H1 (cell line): Measurements from ENCODE around the gene SEMA6D. TPM values are rescaled to one million over a fixed set of nuclear protein-coding genes. Genes with fewer than 3 reads are reported as not detected.

Source experiments
- CTCF ChIA-PET: fragments of 300-600 bp; sonication (Branson Sonifier 250); formaldehyde crosslinking; loops from one replicate; lab custom pipeline; 2021; ENCODE audit not compliant: partially characterized antibody; lab: Charles Lee
- POLR2A ChIA-PET: fragments of 300-600 bp; sonication (Branson Sonifier 250); formaldehyde crosslinking; loops from one replicate; lab custom pipeline; 2021; ENCODE audit warnings: inconsistent platforms; ENCODE audit not compliant: partially characterized antibody; lab: Charles Lee
- DNase-seq, 2 experiments: peaks; one replicate each; pipeline versions ENCODE4 v3.0.0 to v3.0.0-alpha.2; 2010 to 2022; ENCODE audit warnings: low spot score in 2 of 2, low read depth in 1 of 2, mixed read lengths in 1 of 2
- FAIRE-seq: peaks from 2 replicates; lab custom pipeline; 2011; peaks lifted over from hg19 to GRCh38; lab: Jason Lieb, UNC
- H2AFZ ChIP-seq: 2 replicates; pipeline ENCODE4 v1.8.1; 2012; ENCODE audit warnings: low read length, inconsistent platforms
- H2AK5ac ChIP-seq: 2 replicates; pipeline ENCODE4 v1.6.1; 2013; ENCODE audit warnings: low read depth, low read length
- H2BK120ac ChIP-seq: replicated peaks from 2 replicates; pipeline ENCODE3; 2013; ENCODE audit warnings: low read depth, low read length, inconsistent platforms
- H2BK12ac ChIP-seq: 2 replicates; pipeline ENCODE4 v1.6.1; 2013; ENCODE audit warnings: low read depth, low read length
- H2BK15ac ChIP-seq: 2 replicates; pipeline ENCODE4 v1.6.1; 2013; ENCODE audit warnings: low read length
- H2BK20ac ChIP-seq: 2 replicates; pipeline ENCODE4 v1.6.1; 2013; ENCODE audit warnings: low read length
- H2BK5ac ChIP-seq: 2 replicates; pipeline ENCODE4 v1.6.1; 2013; ENCODE audit warnings: low read depth, low read length
- H3K14ac ChIP-seq: 2 replicates; pipeline ENCODE4 v1.6.1; 2013; ENCODE audit warnings: inconsistent platforms; ENCODE audit not compliant: insufficient read length
- H3K18ac ChIP-seq: 2 replicates; pipeline ENCODE4 v1.6.1; 2013; ENCODE audit warnings: low read length; ENCODE audit errors: extremely low read depth
- H3K23ac ChIP-seq: 2 replicates; pipeline ENCODE4 v1.6.1; 2013; ENCODE audit warnings: inconsistent platforms; ENCODE audit not compliant: insufficient read length
- H3K23me2 ChIP-seq: 2 replicates; pipeline ENCODE4 v1.6.1; 2013; ENCODE audit warnings: low read depth, low read length
- H3K27ac ChIP-seq: 2 replicates; pipeline ENCODE4 v1.6.1; 2011; ENCODE audit warnings: low read depth, low read length, inconsistent platforms
- H3K27me3 ChIP-seq, 4 experiments: replicated peaks in 1 of 4; 1 replicate in 1 of 4; 2 replicates in 3 of 4; pipeline versions ENCODE4 v1.6.1 to v1.8.1; 2011 to 2013; ENCODE audit warnings: low read length in 3 of 4, mild to moderate bottlenecking in 3 of 4, inconsistent platforms in 2 of 4, mixed read lengths in 2 of 4, moderate library complexity in 1 of 4; ENCODE audit not compliant: control insufficient read depth in 3 of 4, insufficient read depth in 3 of 4; ENCODE audit errors: extremely low read depth in 1 of 4
- H3K36me3 ChIP-seq, 4 experiments: 2 replicates each; pipeline versions ENCODE4 v1.6.1 to v1.8.1; 2011 to 2013; ENCODE audit warnings: mild to moderate bottlenecking in 4 of 4, low read length in 3 of 4, moderate library complexity in 2 of 4, control low read depth in 1 of 4, inconsistent platforms in 1 of 4; ENCODE audit not compliant: insufficient read depth in 4 of 4, control insufficient read depth in 2 of 4
- H3K4ac ChIP-seq: replicated peaks from 2 replicates; pipeline ENCODE3; 2013; ENCODE audit warnings: low read length, low read depth, mixed read lengths, inconsistent platforms; ENCODE audit not compliant: insufficient read length
- H3K4me1 ChIP-seq, 4 experiments: replicated peaks in 1 of 4; 1 replicate in 1 of 4; 2 replicates in 3 of 4; pipeline versions ENCODE4 v1.6.1 to v1.8.1; 2011 to 2013; ENCODE audit warnings: low read length in 3 of 4, inconsistent platforms in 2 of 4, mixed read lengths in 1 of 4; ENCODE audit not compliant: insufficient read depth in 4 of 4, control insufficient read depth in 3 of 4
- H3K4me2 ChIP-seq, 2 experiments: 2 replicates each; pipeline versions ENCODE4 v1.6.1 to v1.8.1; 2011 to 2013; ENCODE audit warnings: low read depth in 2 of 2, low read length in 2 of 2, control low read depth in 1 of 2, inconsistent platforms in 1 of 2, mild to moderate bottlenecking in 1 of 2; ENCODE audit not compliant: insufficient read depth in 1 of 2
- H3K4me3 ChIP-seq, 4 experiments: fragments of 200-600, 300-600 bp in 1 of 4; sonication (generic), shearing (Covaris generic), sonication (Bioruptor Twin) in 1 of 4; 2 replicates each; pipeline versions ENCODE4 v1.5.1 to v1.8.1; 2011 to 2016; ENCODE audit warnings: low read length in 4 of 4, low read depth in 3 of 4, control low read depth in 2 of 4, inconsistent platforms in 2 of 4, mild to moderate bottlenecking in 2 of 4, mixed read lengths in 1 of 4, moderate library complexity in 1 of 4; ENCODE audit not compliant: insufficient read depth in 2 of 4; ENCODE audit errors: extremely low read depth in 1 of 4
- H3K56ac ChIP-seq: replicated peaks from 2 replicates; pipeline ENCODE3; 2013; ENCODE audit warnings: low read depth, mild to moderate bottlenecking, mixed read lengths, low read length, inconsistent platforms; ENCODE audit not compliant: insufficient read length
- H3K79me1 ChIP-seq: 2 replicates; pipeline ENCODE4 v1.6.1; 2013; ENCODE audit warnings: low read depth, low read length, control low read depth
- H3K79me2 ChIP-seq, 2 experiments: 2 replicates each; pipeline versions ENCODE4 v1.6.1 to v1.8.1; 2012 to 2013; ENCODE audit warnings: low read length in 2 of 2, mild to moderate bottlenecking in 2 of 2, inconsistent platforms in 1 of 2; ENCODE audit not compliant: insufficient read depth in 2 of 2, control insufficient read depth in 1 of 2
- H3K9ac ChIP-seq, 4 experiments: replicated peaks in 1 of 4; 1 replicate in 1 of 4; 2 replicates in 3 of 4; pipeline versions ENCODE4 v1.6.1 to v1.8.1; 2011 to 2013; ENCODE audit warnings: low read depth in 3 of 4, low read length in 3 of 4, control low read depth in 2 of 4, mild to moderate bottlenecking in 2 of 4, moderate library complexity in 2 of 4, inconsistent platforms in 1 of 4; ENCODE audit errors: extremely low read depth in 1 of 4
- H3K9me3 ChIP-seq, 2 experiments: 2 replicates each; pipeline versions ENCODE4 v1.6.1 to v1.8.1; 2012 to 2013; ENCODE audit warnings: mild to moderate bottlenecking in 2 of 2, moderate library complexity in 2 of 2, control low read depth in 1 of 2, inconsistent platforms in 1 of 2, low read depth in 1 of 2, low read length in 1 of 2, mixed read lengths in 1 of 2; ENCODE audit not compliant: insufficient read depth in 2 of 2
- H4K20me1 ChIP-seq, 2 experiments: replicated peaks in 1 of 2; 2 replicates each; pipeline versions ENCODE3 to v1.8.1; 2011 to 2013; ENCODE audit warnings: inconsistent platforms in 2 of 2, low read length in 2 of 2, mild to moderate bottlenecking in 1 of 2; ENCODE audit not compliant: insufficient read depth in 2 of 2, control insufficient read depth in 1 of 2
- H4K5ac ChIP-seq: 2 replicates; pipeline ENCODE4 v1.6.1; 2013; ENCODE audit warnings: low read length, low read depth, mixed read lengths, inconsistent platforms; ENCODE audit not compliant: insufficient read length
- H4K8ac ChIP-seq: 2 replicates; pipeline ENCODE4 v1.8.0; 2013; ENCODE audit warnings: mild to moderate bottlenecking, moderate library complexity, low read length, inconsistent platforms; ENCODE audit not compliant: insufficient read depth; ENCODE audit errors: extremely low read depth
- H4K91ac ChIP-seq: replicated peaks from 2 replicates; pipeline ENCODE3; 2013; ENCODE audit warnings: low read length, mixed read lengths, inconsistent platforms; ENCODE audit not compliant: insufficient read length
- ASH2L ChIP-seq: fragments of 200-600, 300-600 bp; sonication (generic); IDR thresholded peaks from one replicate; pipeline ENCODE4 v1.7.1; 2017; ENCODE audit warnings: low read length
- CEBPB ChIP-seq: IDR thresholded peaks from 2 replicates; pipeline ENCODE4 v1.6.1; 2012; ENCODE audit warnings: low read depth, low read length
- CHD1 ChIP-seq: IDR thresholded peaks from 2 replicates; pipeline ENCODE4 v1.6.1; 2012; ENCODE audit warnings: low read depth, low read length, improper control_type of control experiment
- CREB1 ChIP-seq: IDR thresholded peaks from 2 replicates; pipeline ENCODE4 v1.6.1; 2012; ENCODE audit warnings: inconsistent platforms
- GABPA ChIP-seq: IDR thresholded peaks from 2 replicates; pipeline ENCODE4 v1.6.1; 2011; ENCODE audit warnings: mild to moderate bottlenecking, low read length, moderate library complexity, borderline replicate concordance; ENCODE audit not compliant: insufficient read depth
- JUND ChIP-seq: IDR thresholded peaks from 2 replicates; pipeline ENCODE4 v1.6.1; 2011; ENCODE audit warnings: mild to moderate bottlenecking, improper control_type of control experiment, low read length
- KDM1A ChIP-seq: fragments of 200-600, 300-600 bp; sonication (generic); IDR thresholded peaks from 2 replicates; pipeline ENCODE4 v1.7.1; 2016; ENCODE audit warnings: mild to moderate bottlenecking, low read length, borderline replicate concordance
- KDM4A ChIP-seq: IDR thresholded peaks from one replicate; pipeline ENCODE4 v1.7.1; 2012; ENCODE audit warnings: low read depth, mild to moderate bottlenecking, moderate library complexity, low read length, inconsistent platforms; ENCODE audit not compliant: severe bottlenecking
- NRF1 ChIP-seq: IDR thresholded peaks from 2 replicates; pipeline ENCODE4 v1.6.1; 2011; ENCODE audit warnings: mild to moderate bottlenecking, low read depth, low read length, improper control_type of control experiment
- RBBP5 ChIP-seq: IDR thresholded peaks from 2 replicates; pipeline ENCODE4 v1.7.1; 2012; ENCODE audit warnings: low read depth, mild to moderate bottlenecking, inconsistent platforms, low read length, moderate library complexity, borderline replicate concordance
- RFX5 ChIP-seq: IDR thresholded peaks from 2 replicates; pipeline ENCODE4 v1.6.1; 2011; ENCODE audit warnings: low read depth, low read length, improper control_type of control experiment, borderline replicate concordance
- SIN3A ChIP-seq, 2 experiments: IDR thresholded peaks in 1 of 2; conservative IDR thresholded peaks in 1 of 2; 2 replicates each; pipeline ENCODE4 v1.6.1; 2011 to 2012; ENCODE audit warnings: low read length in 2 of 2, improper control_type of control experiment in 1 of 2, low read depth in 1 of 2, mild to moderate bottlenecking in 1 of 2
- TAF1 ChIP-seq: IDR thresholded peaks from 2 replicates; pipeline ENCODE4 v1.6.1; 2011; ENCODE audit warnings: mild to moderate bottlenecking, low read depth, low read length
- ZNF274 ChIP-seq: IDR thresholded peaks from 2 replicates; pipeline ENCODE4 v1.7.0; 2012; ENCODE audit warnings: low read length, borderline replicate concordance; ENCODE audit errors: extremely low read depth
- WGBS, 2 experiments: shearing (Covaris generic) in 1 of 2; methylation state at CpG; one replicate each; pipeline versions ENCODE4 v1.1.6 to v1.1.7; 2013 to 2015; ENCODE audit warnings: low lambda C conversion rate in 2 of 2, mixed read lengths in 2 of 2, inconsistent platforms in 1 of 2, low coverage in 1 of 2, missing lambda C conversion rate in 1 of 2; ENCODE audit not compliant: insufficient replicate concordance in 2 of 2, insufficient coverage in 1 of 2, insufficient read length in 1 of 2; ENCODE audit errors: extremely low coverage in 1 of 2, missing lambda C conversion rate in 1 of 2; 5-methylcytosine and 5-hydroxymethylcytosine counted together
- polyA plus RNA-seq, 7 experiments: library from polyadenylated mRNA; depleted of rRNA in 3 of 7; stranded (reverse) in 5 of 7; unstranded in 2 of 7; fragments of >200 nt in 5 of 7; fragments of 200-250 nt in 2 of 7; gene quantifications; 1 replicate in 5 of 7; 2 replicates in 1 of 7; 4 replicates in 1 of 7; pipeline versions ENCODE4 v1.2.1 to v1.2.3, GENCODE V29; 2011 to 2013; ENCODE audit warnings: missing spikeins in 2 of 7, mixed read lengths in 2 of 7
- total RNA-seq: library from RNA; stranded (reverse); fragmentation: NEBNext Ultra II Directional; extraction: Animal tissue kit (Norgen Biotek cat#: 25700); gene quantifications from 2 replicates; pipeline ENCODE4 v1.2.1, GENCODE V29; 2021
- TF ChIP-seq, protein P1 (sequence below): IDR thresholded peaks from 2 replicates; pipeline ENCODE4 v1.6.1; 2012; ENCODE audit warnings: inconsistent platforms

The SEMA6D gene
- total and polyA plus RNA-seq, 2 of the 8 experiments (the other 6 are each of a cell fraction or from before 2014, with no cell fraction given): 2.2 to 3.8 TPM

DNA sequence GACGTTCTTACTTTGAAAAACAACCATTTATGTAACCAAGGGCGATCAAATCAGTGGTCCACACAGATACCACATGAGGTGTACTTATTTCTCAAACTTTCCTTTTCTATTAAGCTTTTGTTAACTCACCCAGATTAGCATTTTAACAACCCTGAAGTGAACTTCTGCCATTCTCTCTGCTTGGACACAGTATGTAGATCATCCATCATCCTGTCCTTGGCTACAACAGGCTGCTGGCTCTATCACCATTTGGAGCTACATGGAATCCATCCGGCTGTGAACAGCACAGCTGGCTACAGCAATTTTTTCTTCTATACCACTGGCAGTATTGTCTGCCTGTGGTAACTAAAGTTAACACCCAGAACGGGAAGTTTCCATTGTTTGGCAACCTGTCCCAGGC lies 4.4 kb downstream of the SEMA6D start:
- DNase-seq: no peak
- no peak overlapping the region for H3K23ac ChIP-seq
- no peak overlapping the region for H3K27ac ChIP-seq
- no peak overlapping the region for H2BK120ac ChIP-seq
- no peaks in the 10 kb centered on the region for H4K20me1 ChIP-seq
- ChIA-PET POLR2A (no interaction called here), CTCF (interaction anchor here (1.1 to 2.0 kb wide), 4 partner anchors 9 to 363 kb away, joined by 3 to 5 read pairs (median 4); no protein-coding TSS in a partner anchor)
- H3K27me3 ChIP-seq: peaks cover 0 to 23% (median 17%) of the 10 kb centered on the region in 4 experiments; a peak in 6 of 7 replicates
- H2BK5ac ChIP-seq: no peak overlapping the region
- no peaks in the 10 kb centered on the region for H3K9me3 ChIP-seq
- H3K23me2 ChIP-seq: peaks cover 11% of the 10 kb centered on the region; the same call in 1 of the 2 replicates
- no peak overlapping the region for H3K18ac ChIP-seq
- no peak overlapping the region for H3K4me3 ChIP-seq
- H3K4me2 ChIP-seq: no peak overlapping the region
- no peak overlapping the region for H3K4ac ChIP-seq
- H3K14ac ChIP-seq: no peak overlapping the region
- H2BK12ac ChIP-seq: no peak overlapping the region
- H3K9ac ChIP-seq: no peak overlapping the region
- H3K36me3 ChIP-seq: no peaks in the 10 kb centered on the region
- H4K5ac ChIP-seq: no peak overlapping the region
- no peak for FAIRE-seq
- H2BK20ac ChIP-seq: no peak overlapping the region
- no peak overlapping the region for H4K91ac ChIP-seq
- H3K79me2 ChIP-seq: no peaks in the 10 kb centered on the region
- H3K79me1 ChIP-seq: no peaks in the 10 kb centered on the region
- H2AFZ ChIP-seq: no peak overlapping the region
- no peak overlapping the region for H4K8ac ChIP-seq
- H2AK5ac ChIP-seq: no peak overlapping the region
- peaks cover 0 to 4% (median 2%) of the 10 kb centered on the region in 4 experiments; a peak in 1 of 7 replicates for H3K4me1 ChIP-seq
- WGBS, 2 experiments: 83% methylated on average over 4 of the region's 4 CpGs; no CpG with 5 or more reads in 1 of the 2 experiments
- no peak overlapping the region for H2BK15ac ChIP-seq
- H3K56ac ChIP-seq: no peak overlapping the region
- no peak for TF ChIP-seq NRF1
- TF ChIP-seq CHD1: no peak
- no peak for TF ChIP-seq KDM4A
- no peak for TF ChIP-seq SIN3A (conservative IDR thresholded peaks at IDR 0.05 in 1 of 2, IDR thresholded peaks at IDR 0.05 in 1 of 2; ENCODE audit: low read depth in 1 of 2, low read length in 2 of 2)
- TF ChIP-seq GABPA: no peak
- TF ChIP-seq CEBPB: no peak
- no peak for TF ChIP-seq ZNF274
- no peak for TF ChIP-seq KDM1A
- no peak for TF ChIP-seq CREB1
- no peak for TF ChIP-seq ASH2L
- TF ChIP-seq JUND: no peak
- no peak for TF ChIP-seq RBBP5
- TF ChIP-seq, protein P1, sequence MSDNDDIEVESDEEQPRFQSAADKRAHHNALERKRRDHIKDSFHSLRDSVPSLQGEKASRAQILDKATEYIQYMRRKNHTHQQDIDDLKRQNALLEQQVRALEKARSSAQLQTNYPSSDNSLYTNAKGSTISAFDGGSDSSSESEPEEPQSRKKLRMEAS: no peak
- TF ChIP-seq TAF1: no peak
- no peak for TF ChIP-seq RFX5
